Effector CD4-positive, alpha-beta T cell (primary cell): ENCODE measurements around the gene FMO2.

ENCODE experiments used
- DNase-seq: peaks from one replicate; pipeline ENCODE4 v3.0.0-alpha.2; 2020

FMO2 gene

GRCh38 chr1:171177261-171177660 is 7.8 kb upstream of the FMO2 start:
- DNase-seq, result no peak

- no peak for DNase-seq
These were observed 5.5 kb upstream of the FMO2 start for GRCh38 chr1:171179318-171180227.

- DNase-seq, result no peak
These were observed 4.4 kb upstream of the FMO2 start for GRCh38 chr1:171180670-171181069.

GRCh38 chr1:171188388-171189266 is 3.5 kb downstream of the FMO2 start:
- DNase-seq, result peak; percentile 20

GRCh38 chr1:171191992-171192391 is 6.9 kb downstream of the FMO2 start:
- no peak for DNase-seq

- no peak for DNase-seq
These were observed 10.7 kb downstream of the FMO2 start for GRCh38 chr1:171195767-171196166.

GRCh38 chr1:171196351-171196750 is 11.3 kb downstream of the FMO2 start:
- DNase-seq, result no peak

GRCh38 chr1:171198081-171198480 is 13.0 kb downstream of the FMO2 start:
- no peak for DNase-seq

GRCh38 chr1:171204296-171204695 is 19.2 kb downstream of the FMO2 start:
- DNase-seq, result no peak

- DNase-seq, result no peak
These were observed 21.3 kb downstream of the FMO2 start for GRCh38 chr1:171206204-171206977.

GRCh38 chr1:171206978-171207355 is 21.9 kb downstream of the FMO2 start:
- DNase-seq, result no peak

GRCh38 chr1:171207377-171207776 is 22.3 kb downstream of the FMO2 start:
- DNase-seq, result no peak

- no peak for DNase-seq
These were observed 25.3 kb downstream of the FMO2 start for GRCh38 chr1:171210355-171210754.

- DNase-seq, result no peak
These were observed 27.7 kb downstream of the FMO2 start for GRCh38 chr1:171212607-171213351.

GRCh38 chr1:171213559-171214454 is 28.7 kb downstream of the FMO2 start:
- no peak for DNase-seq

- no peak for DNase-seq
These were observed 32.8 kb downstream of the FMO2 start for GRCh38 chr1:171217658-171218443.

- no peak for DNase-seq
These were observed 33.6 kb downstream of the FMO2 start for GRCh38 chr1:171218661-171219060.

GRCh38 chr1:171219346-171220080 is 34.4 kb downstream of the FMO2 start:
- no peak for DNase-seq

- no peak for DNase-seq
These were observed 35.0 kb downstream of the FMO2 start for GRCh38 chr1:171220081-171220420.

- no peak for DNase-seq
These were observed 35.5 kb downstream of the FMO2 start for GRCh38 chr1:171220581-171221054.
